Brain pericyte (primary cell): ENCODE measurements around the gene ATXN7.

Source experiments
- DNase-seq: peaks from one replicate; pipeline ENCODE4 v3.0.0-alpha.2; 2012; ENCODE audit warnings: low read depth, low spot score

The ATXN7 gene

DNA sequence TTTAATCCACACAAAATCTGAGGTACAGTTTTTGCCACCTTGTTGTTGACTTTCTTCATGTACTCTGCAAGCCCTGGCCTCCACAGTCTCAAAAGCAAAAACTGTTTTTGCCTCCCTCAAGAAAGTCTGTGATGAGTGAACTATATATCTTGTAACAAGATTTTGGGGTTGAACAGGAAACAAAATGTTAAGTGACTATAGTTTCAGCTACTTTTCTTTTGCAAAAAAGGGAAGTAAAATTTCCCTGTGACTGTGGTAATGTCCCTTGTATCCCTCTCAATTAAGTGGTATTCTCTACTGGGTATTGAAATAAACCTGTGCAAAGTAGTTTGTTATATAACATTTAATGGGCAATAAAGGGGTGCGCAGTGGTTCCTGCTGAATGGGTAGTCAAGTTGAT lies 69.8 kb downstream of the ATXN7 start:
- DNase-seq, result no peak

DNA sequence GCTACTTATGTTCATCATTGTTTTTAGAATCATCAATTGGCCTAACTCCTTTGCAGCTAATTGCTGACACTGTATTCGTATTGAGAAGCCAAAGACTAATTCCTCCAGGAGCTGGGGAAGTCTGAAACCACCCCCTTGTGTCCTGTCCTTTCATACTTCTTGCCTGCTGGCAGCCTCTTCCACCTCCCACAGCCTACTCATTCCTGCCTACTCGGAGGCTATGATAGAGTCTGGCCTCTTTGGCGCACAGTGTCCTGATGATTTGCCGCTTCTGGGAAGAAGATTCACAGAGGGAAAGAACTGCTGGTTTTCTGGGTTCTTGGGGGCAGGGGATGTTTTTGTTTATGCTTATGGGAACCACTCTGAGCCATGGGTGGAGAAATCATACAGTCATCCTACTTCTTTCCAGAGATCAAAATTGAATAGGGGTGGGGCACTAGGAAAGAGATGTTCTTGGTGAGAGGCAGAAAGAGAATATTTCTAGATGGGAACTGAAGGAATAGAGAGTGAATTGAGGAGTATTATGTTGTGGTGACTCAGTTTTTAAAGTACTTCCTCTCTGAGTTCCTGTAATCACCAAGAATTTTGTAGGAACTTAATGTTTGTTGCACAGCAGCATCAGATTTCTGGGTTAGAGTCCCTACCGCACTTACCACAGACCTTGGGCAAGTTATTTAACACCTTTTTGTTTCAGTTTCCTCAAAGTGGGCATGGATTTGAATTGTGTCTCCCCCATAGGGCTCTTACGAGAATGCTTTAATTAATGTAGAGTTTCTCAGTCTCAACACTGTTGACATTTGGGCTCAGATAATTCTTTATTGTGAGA lies 70.6 kb downstream of the ATXN7 start:
- no peak for DNase-seq

- DNase-seq, result no peak
These were observed 73.3 kb downstream of the ATXN7 start for GRCh38 chr3:63936925-63937324.

GRCh38 chr3:63937661-63938651 lies 74.3 kb downstream of the ATXN7 start:
- no peak for DNase-seq

DNA sequence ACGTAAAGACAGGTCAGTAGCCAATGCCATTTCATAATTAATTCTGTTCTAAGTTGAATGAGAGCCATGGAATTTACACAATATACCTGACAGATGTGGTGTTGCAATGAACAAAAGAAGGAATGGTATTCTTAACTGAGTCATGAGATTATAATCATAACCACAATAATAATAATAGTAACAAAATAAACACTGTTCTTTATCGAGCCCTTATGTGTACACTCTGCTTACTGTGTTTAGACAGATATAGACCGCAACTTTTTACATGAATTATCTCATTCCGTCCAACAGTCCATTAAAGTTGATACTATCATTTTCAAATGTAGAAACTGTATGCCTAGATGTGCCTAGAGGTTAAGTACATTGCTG lies 76.7 kb downstream of the ATXN7 start:
- no peak for DNase-seq

DNA sequence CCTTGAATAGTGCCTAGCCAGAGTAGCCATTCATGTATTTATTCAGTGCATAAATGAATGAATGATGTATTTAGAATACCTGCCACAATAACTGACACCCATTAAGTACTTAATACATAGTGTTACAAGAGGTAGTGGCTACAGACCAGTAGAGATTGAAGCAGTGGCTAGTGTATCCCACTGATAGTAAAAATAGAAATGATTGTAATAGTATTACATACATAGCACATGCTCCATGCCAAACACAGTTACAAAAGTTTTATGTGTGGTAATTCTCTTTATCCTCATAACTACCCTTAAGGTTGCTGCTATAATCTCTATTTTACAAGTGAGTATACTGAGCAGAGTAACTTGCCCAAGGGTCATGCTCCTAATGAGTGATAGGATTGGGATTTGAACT lies 78.9 kb downstream of the ATXN7 start:
- DNase-seq, result no peak

DNA sequence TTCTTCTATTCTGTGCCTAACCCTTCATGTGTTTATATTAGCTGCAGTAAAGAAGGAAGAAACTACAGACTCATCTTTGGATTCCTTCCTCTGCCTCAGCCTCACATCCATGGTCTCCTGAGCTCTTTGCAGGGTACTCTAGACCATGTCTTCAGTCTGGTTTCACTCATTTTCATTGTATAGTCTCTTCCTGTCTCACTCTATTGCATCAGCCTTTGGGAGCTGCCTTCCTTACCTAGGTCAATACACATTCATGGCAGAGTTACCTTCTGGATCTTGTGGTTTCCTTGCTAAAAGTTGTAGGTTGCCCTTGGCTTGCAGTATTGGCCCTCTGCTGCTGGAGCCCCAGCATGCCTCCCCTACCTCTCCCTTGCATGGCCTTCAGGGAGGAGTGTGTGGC lies 80.0 kb downstream of the ATXN7 start:
- DNase-seq, result no peak

DNA sequence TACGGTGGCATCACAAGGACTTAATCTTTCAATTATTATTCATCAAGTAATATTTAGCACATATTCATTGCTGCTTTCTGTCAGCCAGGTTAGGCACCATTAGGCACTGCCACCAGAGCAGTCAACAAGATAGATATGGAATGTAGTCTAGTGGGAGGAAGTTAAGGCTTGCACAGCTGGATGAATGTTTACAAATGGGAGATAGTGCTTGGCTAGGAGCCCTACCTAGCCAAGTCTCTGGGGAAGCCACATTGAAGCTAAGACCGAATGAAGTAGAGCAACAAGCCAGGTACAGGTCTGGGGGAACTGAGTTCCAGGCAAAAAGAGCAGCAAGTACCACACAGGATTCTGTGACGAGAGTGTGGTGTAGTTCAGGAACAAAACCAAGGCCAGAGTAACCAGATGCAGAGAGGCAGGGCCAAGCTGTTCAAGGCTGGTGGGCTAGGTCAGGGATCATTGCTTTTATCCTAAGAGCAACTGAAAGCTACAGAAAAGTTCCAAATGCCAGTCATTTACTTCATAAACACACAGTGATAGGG lies 82.0 kb downstream of the ATXN7 start:
- no peak for DNase-seq

DNA sequence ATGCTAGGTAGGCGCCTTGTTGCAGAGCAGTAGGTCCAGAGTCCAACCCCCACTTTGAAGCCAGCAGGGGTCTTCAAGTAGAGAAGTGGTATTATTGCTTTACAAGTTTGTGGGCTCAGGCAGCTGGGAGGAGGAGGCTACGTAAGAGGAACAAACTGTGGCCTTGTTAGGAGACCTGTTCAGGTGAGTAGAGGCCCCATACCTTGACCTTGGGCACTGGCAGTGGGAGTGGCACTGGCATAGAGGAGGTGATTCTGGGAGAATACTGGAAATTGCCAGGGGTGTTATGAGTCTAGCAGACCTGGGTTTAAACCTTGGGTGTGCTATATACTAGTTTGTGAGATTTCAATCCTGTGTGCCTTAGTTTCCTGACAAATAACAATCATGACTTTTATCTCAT lies 83.1 kb downstream of the ATXN7 start:
- DNase-seq, result no peak

DNA sequence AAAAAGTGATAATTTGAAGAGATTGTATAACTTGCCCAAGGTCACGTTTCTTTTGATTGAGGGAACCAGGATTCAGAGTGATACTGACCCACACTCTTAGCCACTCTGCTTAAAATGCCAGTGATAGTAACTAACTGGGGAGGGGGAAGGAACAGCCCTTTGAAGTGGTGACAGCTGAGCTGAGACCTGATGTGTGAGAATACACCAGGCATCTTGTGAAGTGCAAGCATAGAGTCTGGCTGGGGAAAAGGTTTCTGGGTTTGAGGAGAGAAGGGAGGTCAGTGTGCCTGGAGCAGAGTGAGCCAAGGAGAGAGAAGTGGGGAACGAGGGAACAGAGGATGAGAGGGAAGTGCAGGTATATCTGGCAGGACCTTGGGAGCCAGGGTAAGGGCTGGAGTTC lies 83.9 kb downstream of the ATXN7 start:
- DNase-seq, result no peak

GRCh38 chr3:63949005-63949404 lies 85.3 kb downstream of the ATXN7 start:
- no peak for DNase-seq

DNA sequence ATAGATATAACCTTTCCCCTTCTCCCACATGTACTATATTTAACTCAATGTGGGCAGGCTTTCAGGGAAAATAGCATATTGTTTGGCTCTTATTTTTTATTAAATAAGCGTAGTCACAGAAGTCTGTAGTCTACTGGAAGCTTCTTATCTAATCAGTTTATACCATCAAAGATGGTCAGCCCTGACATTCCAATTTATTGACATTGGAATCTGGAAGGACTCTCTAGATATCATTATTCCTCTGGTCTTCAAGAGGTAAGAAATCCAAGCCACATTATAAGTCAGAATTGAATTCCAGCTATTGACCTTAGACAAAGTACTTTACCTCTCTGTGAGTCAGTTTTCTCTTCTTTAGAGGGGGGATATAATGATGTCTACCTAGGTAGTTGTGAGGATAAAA lies 87.0 kb downstream of the ATXN7 start:
- no peak for DNase-seq

DNA sequence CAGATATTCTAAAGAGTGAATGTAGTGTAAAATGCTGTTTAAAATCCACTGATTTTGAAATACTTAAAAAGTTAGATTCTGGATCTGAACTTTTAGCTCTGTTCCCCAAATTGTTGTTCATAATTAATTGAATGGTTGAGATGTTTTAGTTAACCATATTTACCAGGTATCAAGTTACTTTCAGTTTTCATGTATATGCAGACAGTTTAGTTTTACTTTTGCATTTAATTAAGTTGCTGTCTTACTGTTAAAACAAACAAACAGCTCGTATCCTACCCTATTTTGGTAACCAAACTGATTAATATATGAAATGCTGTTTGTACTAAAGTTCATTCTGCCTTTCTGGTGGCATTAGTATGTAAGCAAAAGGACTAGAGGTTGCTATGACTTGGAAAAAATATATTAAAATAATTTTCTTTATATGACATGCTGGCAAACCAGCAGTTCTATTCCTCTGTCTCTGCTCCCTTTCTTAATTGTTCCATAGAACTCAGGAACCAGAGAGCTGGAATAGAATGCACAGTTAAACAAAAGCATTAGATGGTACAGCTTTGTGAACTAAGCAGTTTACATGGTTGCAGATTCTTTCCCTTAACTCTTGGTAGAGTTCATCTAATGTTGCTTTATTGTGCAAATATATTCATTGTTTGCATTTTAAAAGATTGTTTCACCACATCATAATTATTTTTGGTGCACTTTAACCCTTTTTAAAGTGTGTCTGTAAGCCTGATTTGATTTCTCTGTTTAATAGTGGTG lies 88.0 kb downstream of the ATXN7 start:
- DNase-seq, result no peak

DNA sequence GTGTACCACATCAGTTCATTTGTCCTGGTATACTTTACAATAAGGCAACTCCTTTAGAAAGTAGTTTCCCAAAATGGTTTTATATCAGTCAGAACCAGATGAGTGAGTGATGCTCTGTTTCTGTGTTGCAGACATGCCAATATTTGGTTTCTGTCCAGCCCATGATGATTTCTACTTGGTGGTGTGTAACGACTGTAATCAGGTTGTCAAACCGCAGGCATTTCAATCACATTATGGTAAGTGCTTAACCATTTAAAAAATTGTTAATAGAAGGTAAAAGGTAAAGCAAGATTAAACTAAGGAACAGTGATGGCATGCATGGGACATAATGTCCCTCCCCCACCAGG lies 88.6 kb downstream of the ATXN7 start:
- DNase-seq, result no peak

GRCh38 chr3:63954182-63954581 lies 90.5 kb downstream of the ATXN7 start:
- DNase-seq, result no peak

- DNase-seq, result no peak
These were observed 91.5 kb downstream of the ATXN7 start for GRCh38 chr3:63955036-63955650.

DNA sequence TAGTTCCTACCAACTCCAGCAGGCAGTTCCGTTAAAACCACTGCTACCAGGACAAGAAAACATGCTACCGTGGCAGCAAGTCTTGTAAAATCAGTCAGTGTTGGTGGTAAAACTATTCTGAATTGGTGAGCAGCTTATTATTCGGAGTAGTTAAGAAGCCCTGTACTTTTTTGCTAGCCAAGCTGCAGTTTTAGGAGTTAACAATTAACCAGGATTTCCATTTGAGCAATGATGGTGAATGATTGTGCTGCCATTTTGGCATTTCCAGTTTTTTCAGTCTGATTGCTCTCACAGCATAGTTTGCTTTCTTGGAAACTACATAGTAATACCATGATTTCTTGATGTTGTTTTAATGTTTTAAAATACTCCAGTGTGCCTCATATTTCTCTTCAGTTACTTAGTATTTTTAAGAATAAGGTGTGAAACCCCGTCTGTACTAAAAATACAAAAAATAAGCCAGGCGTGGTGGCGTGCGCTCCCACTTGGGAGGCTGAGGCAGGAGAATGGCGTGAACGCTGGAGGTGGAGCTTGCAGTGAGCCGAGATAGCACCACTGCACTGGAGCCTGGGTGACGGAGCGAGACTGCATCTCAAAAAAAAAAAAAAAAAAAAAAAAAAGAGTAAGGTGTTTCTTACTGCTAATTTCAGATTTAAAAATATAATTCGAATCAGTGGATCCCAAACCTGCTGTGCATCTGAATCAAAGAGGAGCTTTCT lies 92.3 kb downstream of the ATXN7 start:
- no peak for DNase-seq

DNA sequence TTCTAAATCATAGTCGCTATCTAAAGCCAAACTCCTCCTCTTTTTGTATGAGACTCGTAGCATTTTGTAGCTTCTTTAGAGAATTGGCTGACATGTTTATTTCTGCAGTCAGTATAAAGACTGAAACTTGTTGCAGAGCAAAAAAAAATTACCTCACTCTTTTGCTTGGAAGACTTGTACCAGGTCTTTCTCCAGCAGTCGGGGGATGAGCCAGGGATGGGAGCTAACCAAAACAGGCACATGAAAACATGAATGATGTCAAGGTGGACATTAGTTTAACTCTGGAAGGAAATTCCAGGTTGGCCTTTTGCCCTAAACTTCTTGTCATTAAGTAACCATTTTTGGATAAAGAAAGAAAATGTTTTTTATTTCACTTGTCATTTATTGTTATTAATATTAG lies 95.5 kb downstream of the ATXN7 start:
- no peak for DNase-seq

- no peak for DNase-seq
These were observed 96.5 kb downstream of the ATXN7 start for GRCh38 chr3:63960048-63960711.

DNA sequence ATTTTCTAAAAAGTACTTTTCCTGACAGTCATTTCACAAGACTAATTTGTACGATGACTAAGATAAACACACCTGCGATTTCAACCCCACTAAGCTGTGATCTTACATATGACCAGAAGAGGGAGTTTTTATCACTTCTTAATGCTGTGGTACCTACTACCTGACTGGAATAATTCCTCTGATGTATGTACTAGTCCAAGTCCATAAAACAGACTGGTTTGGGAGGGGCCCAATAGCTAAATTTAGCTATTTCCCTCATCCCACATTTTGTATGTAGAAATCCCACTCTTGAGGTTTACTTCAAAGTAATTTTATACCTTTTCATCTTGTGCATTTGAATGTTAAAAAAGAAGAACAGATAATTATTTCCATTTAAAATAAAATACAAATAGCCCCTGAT lies 98.2 kb downstream of the ATXN7 start:
- DNase-seq, result no peak
